Gastroesophageal sphincter (tissue), 4 donors: ENCODE results near the gene INTS7. TPM values are rescaled to one million over a fixed set of nuclear protein-coding genes. Genes with fewer than 3 reads are reported as not detected.

ENCODE experiments used
- ATAC-seq: fragments of 150-250 bp; one replicate; pipeline ENCODE4 v1.9.1; 2016; ENCODE audit warnings: mild to moderate bottlenecking, moderate library complexity
- H3K27ac ChIP-seq, 4 donors: fragments of 200-600 bp; sonication (generic) in 3 of 4; 1 replicate in 3 of 4; 2 replicates in 1 of 4; pipeline ENCODE4 v1.5.1; 2016 to 2019
- H3K27me3 ChIP-seq: fragments of 200-600 bp; sonication (generic); one replicate; pipeline ENCODE4 v1.5.1; 2019
- H3K36me3 ChIP-seq, 2 donors: fragments of 200-600 bp; sonication (generic); one replicate each; pipeline ENCODE4 v1.5.1; 2019; ENCODE audit warnings: control low read depth in 1 of 2
- H3K4me1 ChIP-seq, 3 donors: fragments of 200-600 bp; sonication (generic); 1 replicate in 2 of 3; 2 replicates in 1 of 3; pipeline ENCODE4 v1.5.1; 2016 to 2019; ENCODE audit warnings: control low read depth in 2 of 3
- H3K4me3 ChIP-seq, 2 donors: fragments of 200-600 bp; sonication (generic); one replicate each; pipeline ENCODE4 v1.5.1; 2019; ENCODE audit warnings: mild to moderate bottlenecking in 1 of 2, moderate library complexity in 1 of 2
- H3K9me3 ChIP-seq, 3 donors: fragments of 200-600 bp; sonication (generic); one replicate each; pipeline ENCODE4 v1.5.1; 2017 to 2019; ENCODE audit warnings: control low read depth in 2 of 3
- EP300 ChIP-seq: sonication (generic); formaldehyde crosslinking; IDR thresholded peaks from one replicate; pipeline ENCODE4 v1.6.1; 2017; ENCODE audit warnings: antibody characterized with exemption, mild to moderate bottlenecking
- POLR2A ChIP-seq, 2 donors: fragments of 450-650 bp; IDR thresholded peaks; one replicate each; pipeline ENCODE4 v1.6.1; 2017; ENCODE audit warnings: antibody characterized with exemption in 2 of 2, mild to moderate bottlenecking in 2 of 2, moderate library complexity in 1 of 2
- POLR2AphosphoS5 ChIP-seq: sonication (generic); formaldehyde crosslinking; IDR thresholded peaks from one replicate; pipeline ENCODE4 v1.6.1; 2017; ENCODE audit warnings: antibody characterized with exemption
- whole genome bisulfite sequencing, 2 donors: methylation state at CpG; one replicate each; pipeline ENCODE4 v1.1.5; 2018; ENCODE audit warnings: low coverage in 1 of 2; 5-methylcytosine and 5-hydroxymethylcytosine counted together
- total RNA-seq, 4 donors: library from RNA; depleted of rRNA; stranded (reverse); fragments of >200 nt; gene quantifications; one replicate each; pipeline ENCODE4 v1.1.0, GENCODE V29; 2016
- TF ChIP-seq, protein P1 (sequence below), 4 experiments: fragments of 200-600 bp in 2 of 4; fragments of 450-650 bp in 2 of 4; sonication (generic) in 1 of 4; IDR thresholded peaks; one replicate each; pipeline ENCODE4 v1.5.1; 2017 to 2019; ENCODE audit warnings: antibody characterized with exemption in 4 of 4, mild to moderate bottlenecking in 2 of 4, moderate library complexity in 2 of 4

Gene INTS7
- total RNA-seq, result 10 to 100 TPM in 1 of 4 donors, 1 to 10 TPM in 3; 6.1 to 14.2 (median 8.2) TPM

DNA sequence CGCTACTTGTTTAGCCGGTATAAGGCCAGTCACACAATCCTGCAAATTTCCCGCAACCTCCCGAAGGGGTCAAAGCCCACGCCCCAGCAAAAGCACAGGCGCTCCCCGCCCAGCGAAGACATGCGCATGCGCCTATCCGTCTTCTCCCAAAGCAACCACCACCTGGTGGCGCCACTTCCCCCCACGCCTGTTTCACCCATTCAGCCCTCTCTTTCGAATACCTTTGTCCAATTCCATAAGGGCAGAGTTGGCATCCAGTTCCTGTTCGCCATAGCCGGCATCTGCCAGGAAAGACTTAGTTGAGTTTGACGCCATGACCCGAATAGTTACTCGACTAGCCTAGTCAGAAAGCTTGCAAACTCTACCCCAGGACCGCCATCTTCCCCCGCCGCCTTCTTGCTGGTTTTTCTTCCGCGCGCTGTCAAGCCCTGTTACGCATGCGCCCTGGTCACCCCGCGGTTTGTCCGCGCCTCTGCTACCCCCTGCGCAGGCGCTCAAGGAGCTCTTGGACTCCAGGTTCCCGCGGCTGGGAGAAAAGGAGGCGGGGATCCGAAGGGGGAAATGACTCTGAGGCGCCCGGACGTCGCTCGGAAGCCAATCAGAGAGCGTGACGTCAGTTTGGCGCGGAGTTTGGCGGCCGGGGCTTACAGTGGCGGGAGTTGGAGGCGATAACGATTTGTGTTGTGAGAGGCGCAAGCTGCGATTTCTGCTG is at the start of gene INTS7, which contains the start of gene DTL:
TSS of gene INTS7 (minus strand) at position 435 of the 712 bp plus-strand sequence. CDS start at position 315, 120 bp downstream.
TSS of gene DTL (plus strand) at position 626 of the 712 bp plus-strand sequence. CDS start 143 bp downstream, outside the sequence.
- Histone ChIP-seq H3K4me3 (peak within 1 kb of the TSS; percentile 60 to 66), H3K27ac (peak within 1 kb of the TSS; percentile 55 to 90 (median 84)), H3K4me1 (peaks cover 3 to 38% (median 12%) of the 10 kb centered on the region in 3 donors), H3K27me3 (no peaks in the 10 kb centered on the region), H3K9me3 (no peaks in the 10 kb centered on the region), H3K36me3 (no peaks in the 10 kb centered on the region)
- TF ChIP-seq, protein P1, sequence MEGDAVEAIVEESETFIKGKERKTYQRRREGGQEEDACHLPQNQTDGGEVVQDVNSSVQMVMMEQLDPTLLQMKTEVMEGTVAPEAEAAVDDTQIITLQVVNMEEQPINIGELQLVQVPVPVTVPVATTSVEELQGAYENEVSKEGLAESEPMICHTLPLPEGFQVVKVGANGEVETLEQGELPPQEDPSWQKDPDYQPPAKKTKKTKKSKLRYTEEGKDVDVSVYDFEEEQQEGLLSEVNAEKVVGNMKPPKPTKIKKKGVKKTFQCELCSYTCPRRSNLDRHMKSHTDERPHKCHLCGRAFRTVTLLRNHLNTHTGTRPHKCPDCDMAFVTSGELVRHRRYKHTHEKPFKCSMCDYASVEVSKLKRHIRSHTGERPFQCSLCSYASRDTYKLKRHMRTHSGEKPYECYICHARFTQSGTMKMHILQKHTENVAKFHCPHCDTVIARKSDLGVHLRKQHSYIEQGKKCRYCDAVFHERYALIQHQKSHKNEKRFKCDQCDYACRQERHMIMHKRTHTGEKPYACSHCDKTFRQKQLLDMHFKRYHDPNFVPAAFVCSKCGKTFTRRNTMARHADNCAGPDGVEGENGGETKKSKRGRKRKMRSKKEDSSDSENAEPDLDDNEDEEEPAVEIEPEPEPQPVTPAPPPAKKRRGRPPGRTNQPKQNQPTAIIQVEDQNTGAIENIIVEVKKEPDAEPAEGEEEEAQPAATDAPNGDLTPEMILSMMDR (IDR thresholded peaks at IDR 0.05), result peak; percentile 88 to 94 (median 92)
- TF ChIP-seq POLR2AphosphoS5 (peak; percentile 31), EP300 (no peak)
- peak; percentile 97 for ATAC-seq
- 0% methylated on average over 19 to 24 of the region's 53 CpGs for WGBS, 2 donors

DNA sequence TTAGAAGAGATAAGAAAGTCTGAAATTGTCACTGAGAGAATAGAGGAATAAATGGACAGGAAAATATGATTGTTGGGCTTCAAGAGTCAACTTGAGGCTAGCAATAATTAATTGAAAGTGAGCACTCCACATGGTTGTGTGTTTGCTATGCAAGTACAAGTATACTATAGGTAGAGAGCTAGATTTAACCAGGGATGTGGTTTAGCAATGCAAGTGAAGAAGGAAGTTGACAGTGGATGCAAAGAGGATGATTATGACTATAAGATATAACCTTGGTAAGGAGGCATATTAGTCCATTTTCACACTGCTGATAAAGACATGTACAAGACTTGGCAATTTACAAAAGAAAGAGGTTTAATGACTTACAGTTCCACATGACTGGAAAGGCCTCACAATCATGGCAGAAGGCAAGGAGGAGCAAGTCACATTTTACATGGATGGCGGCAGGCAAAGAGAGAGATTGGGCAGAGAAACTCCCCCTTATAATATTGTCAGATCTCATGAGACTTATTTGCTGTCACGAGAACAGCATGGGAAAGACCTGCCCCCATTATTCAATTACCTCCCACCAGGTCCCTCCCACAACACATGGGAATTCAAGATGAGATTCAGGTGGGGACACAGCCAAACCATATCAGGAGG is 47.5 kb upstream of the INTS7 start:
- no peaks in the 10 kb centered on the region for H3K9me3 ChIP-seq
- no peak for ATAC-seq
- TF ChIP-seq POLR2AphosphoS5 (no peak), POLR2A (IDR thresholded peaks at IDR 0.05) (no peak), EP300 (no peak)
- TF ChIP-seq, protein P1 (IDR thresholded peaks at IDR 0.05), result no peak
- no peaks in the 10 kb centered on the region for H3K27me3 ChIP-seq
- 92 to 94% methylated on average over 2 of the region's 2 CpGs for whole genome bisulfite sequencing, 2 donors
- peaks cover 0 to 31% (median 5%) of the 10 kb centered on the region in 3 donors for H3K4me1 ChIP-seq
- H3K36me3 ChIP-seq, result no peaks in the 10 kb centered on the region
- H3K27ac ChIP-seq, result no peak overlapping the region
- no peak overlapping the region for H3K4me3 ChIP-seq

DNA sequence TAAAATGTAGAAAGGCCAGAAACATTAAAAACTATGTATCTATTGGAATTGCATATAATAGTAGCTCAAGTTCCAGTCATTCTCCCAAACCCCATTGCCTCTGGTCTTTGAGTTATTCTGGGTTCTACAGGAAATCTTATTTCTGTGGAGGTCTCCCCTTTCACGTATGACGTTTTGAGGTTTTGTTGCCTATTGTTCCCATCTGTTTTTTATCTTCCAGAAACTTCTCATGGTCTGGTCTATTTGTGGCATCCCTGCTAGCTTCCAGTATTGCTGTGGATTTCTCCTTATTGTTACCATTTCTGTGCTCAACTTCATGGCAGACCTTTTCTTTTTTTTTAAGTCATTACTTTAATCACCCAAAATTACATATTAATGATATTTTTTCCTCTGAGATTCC is 43.5 kb upstream of the INTS7 start:
- WGBS, 2 donors, result 78 to 100% methylated on average over 2 of the region's 2 CpGs
- TF ChIP-seq, protein P1 (IDR thresholded peaks at IDR 0.05), result no peak
- no peak for TF ChIP-seq POLR2A (IDR thresholded peaks at IDR 0.05)
- no peaks in the 10 kb centered on the region for H3K27me3 ChIP-seq
- H3K27ac ChIP-seq, result no peak overlapping the region
- ATAC-seq, result no peak
- no peaks in the 10 kb centered on the region for H3K36me3 ChIP-seq
- no peaks in the 10 kb centered on the region for H3K9me3 ChIP-seq
- no peak overlapping the region for H3K4me3 ChIP-seq
- H3K4me1 ChIP-seq, result peaks cover 0 to 27% (median 5%) of the 10 kb centered on the region in 3 donors

- no peak overlapping the region for H3K27ac ChIP-seq
- TF ChIP-seq POLR2A (IDR thresholded peaks at IDR 0.05) (no peak), POLR2AphosphoS5 (no peak), EP300 (no peak)
- TF ChIP-seq, protein P1 (IDR thresholded peaks at IDR 0.05), result no peak
- no peak overlapping the region for H3K4me3 ChIP-seq
- 70 to 78% methylated on average over 1 to 2 of the region's 2 CpGs for WGBS, 2 donors
- H3K9me3 ChIP-seq, result no peaks in the 10 kb centered on the region
- no peaks in the 10 kb centered on the region for H3K27me3 ChIP-seq
- ATAC-seq, result no peak
- H3K4me1 ChIP-seq, result peaks cover 0 to 27% (median 5%) of the 10 kb centered on the region in 3 donors
- no peaks in the 10 kb centered on the region for H3K36me3 ChIP-seq
These were observed 41.7 kb upstream of the INTS7 start for GRCh38 chr1:212077028-212077427.
